SU-DHL-6 (cell line): ENCODE results near the gene RAMAC.

Experiments used
- EZH2phosphoT487 ChIP-seq: fragments of 200-600 bp; sonication (generic), shearing (Covaris generic); conservative IDR thresholded peaks from 2 replicates; pipeline ENCODE4 v1.6.1; 2018; ENCODE audit warnings: mild to moderate bottlenecking, antibody characterized with exemption, low read length, moderate library complexity, mixed read lengths
- TF ChIP-seq, protein P1 (sequence below): fragments of 200-600 bp; sonication (generic); IDR thresholded peaks from one replicate; pipeline ENCODE4 v1.5.1; 2017; ENCODE audit warnings: antibody characterized with exemption, mild to moderate bottlenecking, low read length, moderate library complexity; ENCODE audit not compliant: insufficient read depth, poor library complexity, severe bottlenecking

DNA sequence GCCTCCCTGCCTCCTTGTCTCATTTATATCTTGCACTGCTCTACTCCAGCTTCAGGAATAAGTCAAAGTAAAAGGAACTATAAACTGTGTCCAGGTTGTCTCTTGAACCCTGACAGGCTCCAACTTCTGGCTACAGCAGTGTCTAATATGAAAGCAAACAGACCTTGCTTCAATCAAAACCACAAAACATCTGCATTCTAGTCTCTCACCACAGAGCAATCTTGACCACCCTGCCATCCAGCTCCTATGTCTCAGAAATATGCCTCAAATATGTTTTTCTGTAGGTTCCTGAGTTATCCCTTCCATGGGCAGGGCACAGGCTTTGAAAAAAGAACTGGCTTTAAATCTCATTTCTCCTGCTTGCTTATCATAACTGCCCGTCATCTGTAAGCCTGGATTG lies 13.0 kb upstream of the RAMAC start:
- TF ChIP-seq, protein P1, sequence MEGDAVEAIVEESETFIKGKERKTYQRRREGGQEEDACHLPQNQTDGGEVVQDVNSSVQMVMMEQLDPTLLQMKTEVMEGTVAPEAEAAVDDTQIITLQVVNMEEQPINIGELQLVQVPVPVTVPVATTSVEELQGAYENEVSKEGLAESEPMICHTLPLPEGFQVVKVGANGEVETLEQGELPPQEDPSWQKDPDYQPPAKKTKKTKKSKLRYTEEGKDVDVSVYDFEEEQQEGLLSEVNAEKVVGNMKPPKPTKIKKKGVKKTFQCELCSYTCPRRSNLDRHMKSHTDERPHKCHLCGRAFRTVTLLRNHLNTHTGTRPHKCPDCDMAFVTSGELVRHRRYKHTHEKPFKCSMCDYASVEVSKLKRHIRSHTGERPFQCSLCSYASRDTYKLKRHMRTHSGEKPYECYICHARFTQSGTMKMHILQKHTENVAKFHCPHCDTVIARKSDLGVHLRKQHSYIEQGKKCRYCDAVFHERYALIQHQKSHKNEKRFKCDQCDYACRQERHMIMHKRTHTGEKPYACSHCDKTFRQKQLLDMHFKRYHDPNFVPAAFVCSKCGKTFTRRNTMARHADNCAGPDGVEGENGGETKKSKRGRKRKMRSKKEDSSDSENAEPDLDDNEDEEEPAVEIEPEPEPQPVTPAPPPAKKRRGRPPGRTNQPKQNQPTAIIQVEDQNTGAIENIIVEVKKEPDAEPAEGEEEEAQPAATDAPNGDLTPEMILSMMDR = no peak
- no peak for TF ChIP-seq EZH2phosphoT487
